SJCRH30 (cell line): ENCODE data around the gene ZNF292. TPM values are rescaled to one million over a fixed set of nuclear protein-coding genes. Genes with fewer than 3 reads are reported as not detected.
A peak's percentile ranks its signal among the peaks of the same experiment; 100 is the strongest.
"Not testable (repeated sequence)": the region's sequence is repeated elsewhere in the genome, so short reads cannot be mapped to it uniquely, and the experiment has no call there.

Source experiments
- DNase-seq, 2 experiments: peaks; one replicate each; pipeline ENCODE4 v3.0.0-alpha.2; 2015 to 2020
- H3K27ac ChIP-seq: fragments of 250-450 bp; sonication (Bioruptor Pico); 2 replicates; pipeline ENCODE4 v1.5.1; 2020; ENCODE audit warnings: mild to moderate bottlenecking, moderate library complexity
- H3K27me3 ChIP-seq: fragments of 250-450 bp; sonication (Bioruptor Pico); 2 replicates; pipeline ENCODE4 v1.5.1; 2020; ENCODE audit warnings: mild to moderate bottlenecking, moderate library complexity
- H3K36me3 ChIP-seq: fragments of 250-450 bp; sonication (Bioruptor Pico); 2 replicates; pipeline ENCODE4 v1.5.1; 2020; ENCODE audit warnings: mild to moderate bottlenecking, moderate library complexity
- H3K4me1 ChIP-seq: fragments of 250-450 bp; sonication (Bioruptor Pico); 2 replicates; pipeline ENCODE4 v1.5.1; 2020; ENCODE audit warnings: mild to moderate bottlenecking, moderate library complexity
- H3K4me3 ChIP-seq: fragments of 250-450 bp; sonication (Bioruptor Pico); 2 replicates; pipeline ENCODE4 v1.5.1; 2020; ENCODE audit warnings: mild to moderate bottlenecking, moderate library complexity
- H3K9me3 ChIP-seq: fragments of 250-450 bp; sonication (Bioruptor Pico); replicated peaks from 2 replicates; pipeline ENCODE4 v1.5.1; 2020; ENCODE audit warnings: mild to moderate bottlenecking, moderate library complexity
- total RNA-seq: library from RNA; depleted of rRNA; stranded (reverse); fragments of >200 nt; shearing (Covaris generic); gene quantifications from 2 replicates; pipeline ENCODE4 v1.2.3, GENCODE V29; 2014

Gene ZNF292
- total RNA-seq, 1 experiment from 2014 or later: 29.3 TPM

DNA sequence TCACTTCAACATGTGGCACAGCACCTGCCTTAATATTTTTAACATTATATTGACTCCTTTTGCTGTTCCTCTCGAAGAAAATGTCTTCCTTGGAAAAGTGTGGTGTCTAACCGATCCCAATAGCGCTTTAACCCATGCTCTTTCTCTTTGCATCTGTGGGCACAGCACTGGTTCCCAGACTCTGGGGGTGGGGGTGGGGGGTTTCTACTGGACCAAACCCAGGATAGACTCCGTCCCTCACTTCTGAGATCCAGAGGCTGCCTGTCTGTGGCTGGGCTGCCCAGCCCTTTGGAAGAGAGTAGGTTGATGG, 3.9 kb upstream of the ZNF292 start:
- no peaks in the 10 kb centered on the region; the same call in 1 of the 2 replicates for H3K27me3 ChIP-seq
- H3K4me1 ChIP-seq: peaks cover 6% of the 10 kb centered on the region
- peak overlapping the region; percentile 45 for H3K27ac ChIP-seq
- DNase-seq: no peak
- H3K36me3 ChIP-seq: no peaks in the 10 kb centered on the region
- H3K4me3 ChIP-seq: peak overlapping the region; percentile 55
- H3K9me3 ChIP-seq: no peaks in the 10 kb centered on the region

DNA sequence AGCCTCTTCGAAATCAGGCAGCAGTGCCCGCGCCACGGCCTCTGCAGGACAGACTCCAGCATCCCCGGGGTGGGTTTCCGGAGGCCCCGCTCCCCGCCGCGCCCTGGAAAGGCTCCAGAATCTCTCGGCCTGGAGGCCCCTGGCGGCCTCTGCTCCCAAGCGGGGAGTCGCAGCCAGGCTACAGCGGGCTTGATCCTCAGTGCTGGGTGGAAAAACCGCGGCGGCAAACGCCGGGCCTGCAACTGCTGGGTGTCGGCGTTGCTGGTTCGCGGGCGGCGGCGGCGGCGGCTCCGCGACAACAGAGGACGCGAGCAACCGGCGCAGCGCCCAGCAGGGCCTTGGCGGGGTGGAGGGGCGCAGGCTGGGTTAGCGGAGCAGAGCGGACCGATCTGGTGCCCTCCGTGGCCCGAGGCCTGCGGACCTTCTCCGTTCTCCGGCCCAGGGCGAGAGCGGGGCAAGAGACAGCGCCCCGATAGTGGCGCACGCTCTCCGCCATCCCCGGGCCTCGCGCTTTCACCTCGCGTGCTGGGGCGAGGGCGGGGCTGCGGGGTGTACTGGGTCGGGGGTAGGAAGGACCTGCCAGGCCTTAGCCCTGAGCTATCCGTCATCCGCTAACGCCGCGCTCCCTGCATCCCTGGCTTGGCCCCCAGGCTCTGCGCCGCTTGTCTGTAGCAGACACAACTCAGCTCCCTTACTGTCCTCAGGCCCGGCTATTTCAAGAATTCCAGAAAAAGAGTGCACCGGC, 3.4 kb upstream of the ZNF292 start:
- peaks cover 8% of the 10 kb centered on the region for H3K4me1 ChIP-seq
- no peaks in the 10 kb centered on the region for H3K36me3 ChIP-seq
- H3K27me3 ChIP-seq: no peaks in the 10 kb centered on the region; the same call in 1 of the 2 replicates
- H3K27ac ChIP-seq: peak overlapping the region; percentile 45
- H3K9me3 ChIP-seq: no peaks in the 10 kb centered on the region
- H3K4me3 ChIP-seq: peak overlapping the region; percentile 55
- peak; percentile 34 to 46 for DNase-seq

DNA sequence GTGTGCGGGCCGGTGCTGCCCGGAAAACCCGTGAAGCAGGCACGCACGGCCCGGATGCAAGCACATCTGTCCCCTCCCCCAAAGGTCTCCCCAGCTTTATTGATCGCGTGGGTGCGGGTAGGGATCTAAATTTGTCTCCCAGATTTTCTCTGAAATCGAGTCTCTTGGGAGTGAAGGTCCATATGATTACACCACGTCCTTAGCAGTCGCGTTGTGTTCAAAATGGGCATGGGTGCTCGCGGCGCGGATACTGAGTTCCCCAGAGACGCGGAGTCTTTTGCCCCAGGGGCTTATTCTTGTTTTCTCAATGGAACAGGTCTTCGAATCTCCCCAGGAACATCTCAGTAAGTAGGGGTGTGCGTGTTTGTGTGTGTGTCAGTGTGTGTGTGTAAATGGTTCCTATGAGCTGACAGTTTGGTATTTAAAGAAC, 2.8 kb upstream of the ZNF292 start:
- Histone ChIP-seq H3K36me3 (no peaks in the 10 kb centered on the region), H3K27ac (no peak overlapping the region), H3K4me1 (peaks cover 11% of the 10 kb centered on the region), H3K4me3 (peak overlapping the region; percentile 55), H3K27me3 (no peaks in the 10 kb centered on the region; the same call in 1 of the 2 replicates), H3K9me3 (no peaks in the 10 kb centered on the region)
- DNase-seq: peak in 1 of 2 experiments; percentile 4

DNA sequence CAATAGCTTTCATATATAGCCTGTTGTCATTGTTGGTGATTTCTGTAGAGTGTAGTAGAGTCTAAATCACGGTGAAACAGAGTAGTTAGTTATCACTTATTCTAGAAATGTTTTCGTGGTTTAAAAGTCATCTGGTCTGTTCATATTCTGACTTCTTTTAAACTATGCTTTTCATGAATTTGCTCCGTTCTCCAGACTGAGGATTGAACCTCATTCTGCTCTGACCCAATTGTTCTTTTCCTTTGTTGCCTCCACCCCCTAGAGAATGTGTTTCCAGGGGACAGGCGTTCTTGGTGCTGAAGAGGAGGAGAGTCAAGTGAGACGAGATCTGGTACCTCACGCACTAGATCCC, 748 bp upstream of the ZNF292 start:
- DNase-seq: no peak
- Histone ChIP-seq H3K9me3 (no peaks in the 10 kb centered on the region), H3K4me3 (peak overlapping the region; percentile 96), H3K27me3 (no peaks in the 10 kb centered on the region; the same call in 1 of the 2 replicates), H3K4me1 (peaks cover 11% of the 10 kb centered on the region), H3K27ac (peak overlapping the region; percentile 85), H3K36me3 (no peaks in the 10 kb centered on the region; the same call in 1 of the 2 replicates)

DNA sequence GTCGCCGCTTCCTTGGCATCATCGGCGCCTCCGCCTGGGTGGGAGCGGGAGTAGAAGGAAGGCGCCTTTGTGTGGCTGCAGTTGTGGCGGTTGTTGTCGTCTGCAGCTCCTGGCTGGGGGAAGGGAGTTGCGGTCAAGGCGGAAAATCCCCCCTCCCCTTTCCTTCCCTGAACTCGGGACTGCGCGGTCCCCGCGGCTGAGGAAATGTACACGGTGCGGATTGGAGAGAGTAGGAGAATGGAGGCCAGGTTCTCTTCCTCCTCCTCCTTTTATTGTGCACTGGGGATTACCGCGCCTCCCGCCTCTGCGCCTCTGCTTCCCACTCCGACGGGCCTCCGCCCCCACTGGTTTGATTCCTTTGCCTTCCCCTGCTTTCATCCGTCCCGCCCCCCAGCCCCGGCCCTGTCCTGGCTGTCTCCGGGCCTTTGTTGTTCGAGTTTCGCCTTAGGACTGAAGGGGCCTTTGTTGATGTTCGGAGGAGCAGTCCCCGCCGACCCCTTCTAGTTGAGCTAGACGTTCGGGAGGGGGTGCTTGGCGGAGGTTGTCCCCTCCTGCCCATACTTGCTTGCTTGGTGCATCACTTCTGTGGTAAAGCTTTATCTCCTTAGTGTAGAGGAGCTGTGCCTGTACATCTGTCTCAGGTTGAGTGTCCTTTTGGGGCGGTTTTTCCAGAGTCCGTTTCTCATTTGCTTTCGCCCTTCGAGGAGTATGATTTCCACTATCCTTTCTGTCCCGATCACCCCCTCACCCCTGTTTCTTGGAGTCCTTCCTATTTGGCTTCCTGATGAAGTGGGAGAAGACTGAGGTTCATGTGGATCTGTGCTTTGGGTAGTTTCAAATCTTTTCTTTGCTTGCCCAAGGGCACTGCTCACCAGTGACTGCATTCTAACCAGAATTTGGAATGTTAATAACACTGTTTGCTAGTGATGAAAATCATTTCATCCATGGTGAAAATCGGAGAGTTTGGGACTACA, 764 bp downstream of the ZNF292 start:
- Histone ChIP-seq H3K9me3 (no peaks in the 10 kb centered on the region), H3K27me3 (no peaks in the 10 kb centered on the region), H3K27ac (peak overlapping the region; percentile 85), H3K4me3 (peak overlapping the region; percentile 96), H3K36me3 (no peaks in the 10 kb centered on the region; the same call in 1 of the 2 replicates), H3K4me1 (peaks cover 11% of the 10 kb centered on the region)
- peak; percentile 64 for DNase-seq

DNA sequence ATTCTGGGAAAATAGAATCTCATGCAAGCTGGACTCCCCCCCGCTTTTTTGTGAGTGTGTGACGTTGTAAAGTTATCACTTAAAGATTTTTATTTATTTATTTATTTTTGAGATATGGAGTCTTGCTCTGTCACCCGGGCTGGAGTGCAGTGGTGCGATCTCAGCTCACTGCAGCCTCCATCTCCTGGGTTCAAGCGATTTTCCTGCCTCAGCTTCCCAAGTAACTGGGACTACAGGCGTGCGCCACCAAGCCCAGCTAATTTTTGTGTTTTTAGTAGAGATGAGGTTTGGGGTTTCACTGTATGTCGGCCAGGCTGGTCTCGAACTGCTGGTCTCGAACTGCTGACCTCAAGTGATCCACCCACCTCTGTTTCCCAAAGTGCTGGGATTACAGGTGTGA, 2.2 kb downstream of the ZNF292 start:
- H3K27ac ChIP-seq, H3K27me3 ChIP-seq, H3K36me3 ChIP-seq, H3K9me3 ChIP-seq, DNase-seq, H3K4me3 ChIP-seq: not testable (repeated sequence)
- peaks cover 11% of the 10 kb centered on the region for H3K4me1 ChIP-seq

DNA sequence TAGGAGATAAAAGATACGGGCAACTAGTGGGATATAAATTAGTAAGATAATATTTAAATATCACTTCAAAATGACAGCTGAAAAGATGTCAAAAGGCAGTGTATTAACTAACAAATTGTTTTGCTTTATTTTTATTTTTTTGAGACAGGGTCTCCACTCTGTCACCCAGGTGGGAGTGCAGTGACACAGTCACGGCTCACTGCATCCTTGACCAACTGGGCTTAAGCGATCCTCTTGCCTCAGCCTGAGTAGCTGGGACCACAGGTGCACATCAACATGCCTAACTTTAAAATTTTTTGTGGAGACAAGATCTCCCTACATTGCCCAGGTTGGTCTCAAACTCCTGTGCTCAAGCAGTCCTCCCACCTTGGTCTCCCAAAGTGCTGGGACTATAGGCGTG, 5.9 kb downstream of the ZNF292 start:
- Histone ChIP-seq H3K4me3 (no peak overlapping the region), H3K27ac (no peak overlapping the region), H3K9me3 (no peaks in the 10 kb centered on the region), H3K36me3 (no peaks in the 10 kb centered on the region; the same call in 1 of the 2 replicates), H3K4me1 (0 out of 2 replicates have a peak, but pooled peaks cover 5% of the 10 kb centered on the region), H3K27me3 (no peaks in the 10 kb centered on the region)
- no peak for DNase-seq

DNA sequence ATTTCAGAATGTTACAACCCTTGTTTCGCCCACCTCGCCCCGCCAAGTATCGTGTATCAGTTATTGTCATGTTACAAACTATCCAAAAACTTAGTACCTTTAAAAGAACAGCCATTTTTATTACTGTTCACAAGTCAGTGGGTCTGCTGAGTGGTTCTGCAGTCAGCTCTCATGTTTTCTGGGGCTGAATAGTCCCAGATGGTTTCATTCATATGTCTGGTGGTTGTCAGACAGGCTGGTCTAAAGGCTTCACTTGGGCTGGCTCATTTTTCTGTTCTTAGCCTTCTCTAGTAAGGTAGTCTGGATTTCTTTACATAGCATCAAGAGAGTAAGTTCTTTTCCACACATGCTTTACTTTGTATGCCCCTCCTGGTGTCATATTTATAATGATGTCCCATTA, 8.6 kb downstream of the ZNF292 start:
- DNase-seq: no peak
- H3K4me1 ChIP-seq: no peaks in the 10 kb centered on the region
- no peaks in the 10 kb centered on the region; the same call in 1 of the 2 replicates for H3K36me3 ChIP-seq
- no peaks in the 10 kb centered on the region for H3K9me3 ChIP-seq
- no peaks in the 10 kb centered on the region for H3K27me3 ChIP-seq
- no peak overlapping the region for H3K27ac ChIP-seq
- no peak overlapping the region for H3K4me3 ChIP-seq

DNA sequence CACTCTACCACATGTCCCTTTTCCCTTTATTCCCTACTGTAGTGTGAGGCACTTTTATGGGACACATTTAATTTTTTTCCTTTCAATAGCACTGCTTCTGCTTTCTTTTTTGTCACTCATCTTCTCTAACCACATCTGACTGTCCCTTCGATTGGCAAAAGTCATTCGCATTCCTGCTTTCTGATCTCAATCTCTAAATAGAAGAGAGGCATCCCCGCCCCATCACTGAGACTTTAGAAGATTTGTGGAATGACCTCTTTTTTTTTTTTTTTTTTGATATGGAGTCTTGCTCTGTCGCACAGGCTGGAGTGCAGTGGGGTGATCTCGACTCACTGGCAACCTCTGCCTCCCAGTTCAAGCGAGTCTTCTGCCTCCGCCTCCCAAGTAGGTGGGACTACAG, 9.1 kb downstream of the ZNF292 start:
- H3K9me3 ChIP-seq: no peaks in the 10 kb centered on the region
- H3K27ac ChIP-seq: no peak overlapping the region
- H3K4me3 ChIP-seq: no peak overlapping the region
- DNase-seq: no peak
- no peaks in the 10 kb centered on the region for H3K27me3 ChIP-seq
- H3K4me1 ChIP-seq: no peaks in the 10 kb centered on the region
- no peaks in the 10 kb centered on the region; the same call in 1 of the 2 replicates for H3K36me3 ChIP-seq

DNA sequence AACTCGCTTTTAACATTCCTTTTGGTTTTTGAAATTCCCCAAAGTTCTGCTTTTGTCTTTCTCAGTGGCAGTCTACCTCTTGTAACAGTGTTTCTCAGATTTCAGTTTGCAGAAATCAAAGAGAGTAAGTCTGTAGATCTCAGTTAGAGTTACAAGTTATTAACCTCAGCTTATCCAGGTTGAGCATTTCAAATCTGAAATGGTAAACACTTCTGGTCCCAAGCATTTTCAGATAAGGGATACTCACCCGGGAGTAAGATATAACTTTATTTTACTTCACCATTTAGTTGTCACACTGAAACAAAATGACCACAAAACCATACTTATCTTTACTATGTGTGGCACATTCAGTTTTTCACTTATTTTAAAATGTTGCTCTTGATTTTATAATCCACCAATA, 9.8 kb downstream of the ZNF292 start:
- Histone ChIP-seq H3K9me3 (no peaks in the 10 kb centered on the region), H3K27me3 (no peaks in the 10 kb centered on the region), H3K4me3 (no peak overlapping the region), H3K4me1 (0 out of 2 replicates have a peak, but pooled peaks cover 3% of the 10 kb centered on the region), H3K27ac (no peak overlapping the region), H3K36me3 (no peaks in the 10 kb centered on the region)
- no peak for DNase-seq

DNA sequence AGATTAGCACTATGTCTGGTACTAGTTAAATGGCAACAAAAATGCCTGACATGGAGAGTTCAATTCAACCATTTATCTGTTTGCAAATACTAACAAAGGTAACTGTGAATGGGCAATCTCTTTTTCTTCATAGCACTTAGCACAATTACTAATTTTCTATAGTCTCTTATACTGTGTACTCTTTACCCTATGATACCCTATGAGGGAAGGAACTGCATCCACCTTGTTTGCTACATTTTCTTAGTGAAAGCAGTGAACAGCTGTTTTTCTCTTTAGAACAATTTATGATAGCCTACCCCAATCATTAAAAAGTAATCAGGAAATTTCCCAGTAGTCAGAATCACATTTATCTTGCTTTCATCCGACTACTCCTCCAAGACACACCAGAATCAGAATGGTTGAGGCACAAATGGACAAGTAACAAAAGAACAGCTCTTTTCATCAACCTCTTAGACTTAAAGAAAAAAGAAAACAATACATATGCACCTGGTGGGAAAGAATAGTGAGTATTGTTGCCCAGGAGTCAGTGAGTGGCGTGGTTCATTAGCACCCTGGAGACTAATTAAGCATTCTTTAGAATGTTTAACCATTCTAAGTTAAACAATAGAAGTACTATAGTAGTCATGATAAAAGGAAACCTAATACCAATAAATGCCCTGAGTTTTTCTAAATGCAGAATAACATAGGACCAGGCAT, 16.7 kb downstream of the ZNF292 start:
- Histone ChIP-seq H3K36me3 (0 out of 2 replicates have a peak, but pooled peaks cover 4% of the 10 kb centered on the region), H3K9me3 (no peaks in the 10 kb centered on the region), H3K27me3 (no peaks in the 10 kb centered on the region), H3K4me1 (peaks cover 7% of the 10 kb centered on the region; the same call in 1 of the 2 replicates), H3K27ac (no peak overlapping the region), H3K4me3 (no peak overlapping the region)
- DNase-seq: no peak

DNA sequence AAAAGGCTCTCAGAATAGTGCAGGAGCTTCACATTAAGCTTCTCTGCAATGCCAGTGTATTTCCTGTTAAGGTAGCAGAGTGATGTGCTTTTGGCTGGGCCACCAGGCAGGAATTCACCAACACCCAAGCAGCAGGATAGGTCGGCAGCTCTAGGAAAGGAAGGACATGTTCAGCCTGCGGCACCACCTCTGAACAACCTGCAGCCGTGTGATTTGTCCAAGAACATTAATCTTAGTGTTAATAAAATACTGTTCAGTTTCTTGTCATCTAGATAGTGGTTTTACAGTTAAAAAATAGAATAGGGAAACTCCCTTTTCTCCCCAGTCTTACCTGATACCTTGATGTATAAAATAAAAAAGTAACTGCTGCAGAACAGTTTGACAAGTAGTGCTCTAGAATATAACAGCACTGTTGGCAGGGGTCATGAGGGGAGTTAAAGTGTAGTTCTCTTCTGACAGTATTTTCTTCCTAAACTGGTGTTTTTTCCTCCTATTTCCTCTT, 18.8 kb downstream of the ZNF292 start:
- Histone ChIP-seq H3K4me1 (peaks cover 7% of the 10 kb centered on the region; the same call in 1 of the 2 replicates), H3K9me3 (no peaks in the 10 kb centered on the region), H3K36me3 (peaks cover 14% of the 10 kb centered on the region; the same call in 1 of the 2 replicates), H3K27ac (no peak overlapping the region), H3K4me3 (no peak overlapping the region), H3K27me3 (no peaks in the 10 kb centered on the region)
- no peak for DNase-seq

DNA sequence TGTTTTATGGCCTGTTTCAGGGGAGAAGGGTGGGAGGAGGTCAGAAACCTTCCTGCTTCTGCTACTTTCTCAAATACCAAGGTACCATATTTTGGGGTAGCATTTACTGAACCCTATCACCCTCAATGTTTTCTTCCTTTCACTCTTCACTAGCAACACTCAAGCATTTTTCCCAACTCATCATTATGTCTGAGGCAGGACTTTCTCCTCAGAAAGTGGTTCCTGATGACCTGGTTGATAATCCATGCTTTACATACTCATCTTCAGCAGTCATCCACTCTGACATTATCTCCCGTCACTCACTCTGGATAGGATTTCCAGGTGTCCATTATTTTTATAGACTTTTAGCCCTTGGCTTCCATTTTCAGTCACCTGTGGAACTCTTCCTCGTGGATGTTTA, 21.1 kb downstream of the ZNF292 start:
- Histone ChIP-seq H3K27ac (no peak overlapping the region), H3K27me3 (no peaks in the 10 kb centered on the region), H3K4me3 (no peak overlapping the region), H3K36me3 (peaks cover 14% of the 10 kb centered on the region; the same call in 1 of the 2 replicates), H3K4me1 (peaks cover 4% of the 10 kb centered on the region; the same call in 1 of the 2 replicates), H3K9me3 (no peaks in the 10 kb centered on the region)
- DNase-seq: no peak

DNA sequence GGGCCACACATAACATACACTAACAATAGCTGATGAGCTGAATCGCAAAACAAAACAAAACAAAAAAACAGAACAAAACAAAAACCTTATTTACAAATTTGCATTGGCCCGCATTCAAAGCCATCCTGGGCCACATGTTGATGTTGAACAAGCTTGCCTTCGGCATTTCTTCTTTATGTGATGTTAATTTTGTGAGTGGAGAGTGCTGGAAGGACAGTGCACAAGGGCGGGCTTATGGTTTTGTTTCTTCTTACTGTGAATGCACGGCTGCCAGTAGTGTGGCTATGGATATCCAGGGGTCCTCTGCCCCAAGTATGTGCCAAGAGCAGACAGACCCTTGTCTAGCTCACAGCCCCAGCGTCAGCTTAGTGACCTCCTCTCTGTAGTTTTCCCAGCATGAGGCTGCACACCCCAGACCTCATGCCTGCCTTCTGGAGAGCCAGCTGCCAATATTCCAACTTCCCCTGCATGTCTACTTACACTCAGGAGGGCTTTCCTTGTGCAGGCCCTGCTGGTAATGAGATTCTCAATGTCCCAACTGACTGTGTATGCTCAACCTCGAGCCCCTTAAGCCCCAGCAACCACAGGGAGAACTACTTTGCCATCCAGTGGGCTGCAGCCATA, 24.9 kb downstream of the ZNF292 start:
- no peaks in the 10 kb centered on the region for H3K9me3 ChIP-seq
- H3K4me1 ChIP-seq: 0 out of 2 replicates have a peak, but pooled peaks cover 4% of the 10 kb centered on the region
- H3K4me3 ChIP-seq: no peak overlapping the region

More for the DNA sequence above, 24.9 kb downstream of the ZNF292 start:
- no peaks in the 10 kb centered on the region for H3K27me3 ChIP-seq
- DNase-seq: no peak
- no peak overlapping the region for H3K27ac ChIP-seq
- peaks cover 14% of the 10 kb centered on the region; the same call in 1 of the 2 replicates for H3K36me3 ChIP-seq
